ENCODE measurements around the gene TFAP2E. TPM values are rescaled to one million over a fixed set of nuclear protein-coding genes. Genes with fewer than 3 reads are reported as not detected.

The TFAP2E gene
- total RNA-seq, 1 donor = under 0.01 TPM

- no peaks in the 10 kb centered on the region for H3K9me3 ChIP-seq (ENCODE audit: low read depth, low read length)
- no peaks in the 10 kb centered on the region for H3K27me3 ChIP-seq (ENCODE audit: insufficient read depth, low read length)
- peaks cover 13% of the 10 kb centered on the region for H3K36me3 ChIP-seq (ENCODE audit: insufficient read depth, low read length)
- no peak overlapping the region for H3K4me2 ChIP-seq (ENCODE audit: insufficient read depth, low read length)
- H3K4me1 ChIP-seq (ENCODE audit: insufficient read depth, low read length) = no peaks in the 10 kb centered on the region
- no peak for DNase-seq (ENCODE audit: insufficient read length, low spot score, missing footprints)
- H3K27ac ChIP-seq (ENCODE audit: low read depth, low read length) = no peak overlapping the region
- no peak for TF ChIP-seq CTCF (IDR thresholded peaks at IDR 0.05; ENCODE audit: extremely low read depth, low read depth, low read length)
- no peak overlapping the region for H2AFZ ChIP-seq (ENCODE audit: low read length)
- no peaks in the 10 kb centered on the region for H4K20me1 ChIP-seq (ENCODE audit: insufficient read depth, low read length)
- H3K79me2 ChIP-seq (ENCODE audit: insufficient read depth, low read length) = no peaks in the 10 kb centered on the region
- H3K4me3 ChIP-seq (ENCODE audit: insufficient read depth, low read length) = no peak overlapping the region
These were observed 22.6 kb downstream of the TFAP2E start for GRCh38 chr1:35595684-35596083.

GRCh38 chr1:35597870-35598269 lies 24.8 kb downstream of the TFAP2E start:
- no peaks in the 10 kb centered on the region for H3K9me3 ChIP-seq (ENCODE audit: low read depth, low read length)
- no peaks in the 10 kb centered on the region for H4K20me1 ChIP-seq (ENCODE audit: insufficient read depth, low read length)
- no peak overlapping the region for H3K4me3 ChIP-seq (ENCODE audit: insufficient read depth, low read length)
- H3K27me3 ChIP-seq (ENCODE audit: insufficient read depth, low read length) = no peaks in the 10 kb centered on the region
- no peak for DNase-seq (ENCODE audit: insufficient read length, low spot score, missing footprints)
- no peak for TF ChIP-seq CTCF (IDR thresholded peaks at IDR 0.05; ENCODE audit: extremely low read depth, low read depth, low read length)
- no peak overlapping the region for H2AFZ ChIP-seq (ENCODE audit: low read length)
- H3K79me2 ChIP-seq (ENCODE audit: insufficient read depth, low read length) = no peaks in the 10 kb centered on the region
- no peak overlapping the region for H3K27ac ChIP-seq (ENCODE audit: low read depth, low read length)
- H3K4me1 ChIP-seq (ENCODE audit: insufficient read depth, low read length) = no peaks in the 10 kb centered on the region
- no peak overlapping the region for H3K4me2 ChIP-seq (ENCODE audit: insufficient read depth, low read length)
- peaks cover 29% of the 10 kb centered on the region for H3K36me3 ChIP-seq (ENCODE audit: insufficient read depth, low read length)

GRCh38 chr1:35598895-35599294 lies 25.8 kb downstream of the TFAP2E start:
- no peak for TF ChIP-seq CTCF (IDR thresholded peaks at IDR 0.05; ENCODE audit: extremely low read depth, low read depth, low read length)
- peaks cover 40% of the 10 kb centered on the region for H3K36me3 ChIP-seq (ENCODE audit: insufficient read depth, low read length)
- no peak overlapping the region for H3K4me3 ChIP-seq (ENCODE audit: insufficient read depth, low read length)
- no peak overlapping the region for H3K27ac ChIP-seq (ENCODE audit: low read depth, low read length)
- H4K20me1 ChIP-seq (ENCODE audit: insufficient read depth, low read length) = no peaks in the 10 kb centered on the region
- H3K4me1 ChIP-seq (ENCODE audit: insufficient read depth, low read length) = peaks cover under 1% of the 10 kb centered on the region
- H3K9me3 ChIP-seq (ENCODE audit: low read depth, low read length) = no peaks in the 10 kb centered on the region
- no peaks in the 10 kb centered on the region for H3K27me3 ChIP-seq (ENCODE audit: insufficient read depth, low read length)
- no peaks in the 10 kb centered on the region for H3K79me2 ChIP-seq (ENCODE audit: insufficient read depth, low read length)
- DNase-seq (ENCODE audit: insufficient read length, low spot score, missing footprints) = no peak
- H3K4me2 ChIP-seq (ENCODE audit: insufficient read depth, low read length) = no peak overlapping the region
- H2AFZ ChIP-seq (ENCODE audit: low read length) = no peak overlapping the region

GRCh38 chr1:35599411-35599810 lies 26.3 kb downstream of the TFAP2E start:
- Histone ChIP-seq H4K20me1 (ENCODE audit: insufficient read depth, low read length) (no peaks in the 10 kb centered on the region), H3K27me3 (ENCODE audit: insufficient read depth, low read length) (no peaks in the 10 kb centered on the region), H3K36me3 (ENCODE audit: insufficient read depth, low read length) (peaks cover 40% of the 10 kb centered on the region), H3K79me2 (ENCODE audit: insufficient read depth, low read length) (no peaks in the 10 kb centered on the region), H3K4me2 (ENCODE audit: insufficient read depth, low read length) (no peak overlapping the region), H3K4me3 (ENCODE audit: insufficient read depth, low read length) (no peak overlapping the region), H3K9me3 (ENCODE audit: low read depth, low read length) (no peaks in the 10 kb centered on the region), H3K4me1 (ENCODE audit: insufficient read depth, low read length) (peaks cover 3% of the 10 kb centered on the region), H2AFZ (ENCODE audit: low read length) (no peak overlapping the region), H3K27ac (ENCODE audit: low read depth, low read length) (no peak overlapping the region)
- DNase-seq (ENCODE audit: insufficient read length, low spot score, missing footprints) = no peak
- no peak for TF ChIP-seq CTCF (IDR thresholded peaks at IDR 0.05; ENCODE audit: extremely low read depth, low read depth, low read length)
